NT2/D1 (cell line): ENCODE measurements around the gene SPIN4.

Experiments
- SUZ12 ChIP-seq: IDR thresholded peaks from 2 replicates; pipeline ENCODE4 v1.6.1; 2011; ENCODE audit not compliant: insufficient read length, insufficient read depth; ENCODE audit errors: extremely low read depth
- ZNF274 ChIP-seq: IDR thresholded peaks from 2 replicates; pipeline ENCODE4 v1.6.1; 2011; ENCODE audit warnings: mild to moderate bottlenecking, low read depth, low read length

DNA sequence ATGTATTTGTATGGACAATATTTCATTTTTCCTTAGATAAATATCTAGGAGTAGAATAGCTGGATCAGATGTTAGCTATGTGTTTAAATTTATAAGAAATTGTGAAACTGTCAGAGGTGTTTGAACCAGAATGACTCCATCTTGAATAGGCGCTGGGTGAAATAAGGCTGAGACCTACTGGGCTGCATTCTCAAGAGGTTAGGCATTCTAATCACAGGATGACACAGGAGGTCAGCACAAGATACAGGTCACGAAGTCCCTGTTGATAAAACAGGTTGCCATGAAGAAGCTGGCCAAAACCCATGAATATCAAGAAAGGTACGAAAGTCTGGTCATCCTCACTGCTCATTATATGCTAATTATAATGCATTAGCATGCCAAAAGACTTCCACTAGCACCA is 36.3 kb upstream of the SPIN4 start:
- TF ChIP-seq SUZ12 (no peak), ZNF274 (no peak)
